Mesendoderm (in vitro differentiated cells): Measurements from ENCODE around the gene FGF5.
A peak's percentile ranks its signal among the peaks of the same experiment; 100 is the strongest.

Experiments
- DNase-seq: peaks from one replicate; pipeline ENCODE4 v3.0.0; 2013
- H2AK5ac ChIP-seq: 2 replicates; pipeline ENCODE4 v1.6.1; 2013; ENCODE audit warnings: low read length, inconsistent platforms
- H2BK120ac ChIP-seq: 2 replicates; pipeline ENCODE4 v1.6.1; 2013; ENCODE audit warnings: low read depth, mild to moderate bottlenecking, low read length, moderate library complexity, mixed read lengths
- H2BK15ac ChIP-seq: replicated peaks from 2 replicates; pipeline ENCODE4 v1.6.1; 2013; ENCODE audit warnings: low read depth, mild to moderate bottlenecking, moderate library complexity
- H2BK5ac ChIP-seq: 2 replicates; pipeline ENCODE4 v1.6.1; 2013; ENCODE audit warnings: low read length, inconsistent platforms
- H3K18ac ChIP-seq: 2 replicates; pipeline ENCODE4 v1.6.1; 2013; ENCODE audit warnings: mild to moderate bottlenecking, low read length, mixed read lengths
- H3K23ac ChIP-seq: one replicate; pipeline ENCODE4 v1.6.1; 2013; ENCODE audit warnings: low read length
- H3K27ac ChIP-seq: 2 replicates; pipeline ENCODE4 v1.5.1; 2013; ENCODE audit warnings: low read depth, mild to moderate bottlenecking, inconsistent platforms, low read length, moderate library complexity
- H3K27me3 ChIP-seq: 2 replicates; pipeline ENCODE4 v1.6.1; 2013; ENCODE audit warnings: low read length, control low read depth, mild to moderate bottlenecking, inconsistent platforms; ENCODE audit not compliant: insufficient read depth, poor library complexity
- H3K36me3 ChIP-seq: 2 replicates; pipeline ENCODE4 v1.6.1; 2013; ENCODE audit warnings: low read length, inconsistent platforms; ENCODE audit not compliant: control insufficient read depth, insufficient read depth
- H3K4ac ChIP-seq: one replicate; pipeline ENCODE4 v1.6.1; 2013; ENCODE audit warnings: low read depth, mild to moderate bottlenecking, low read length, moderate library complexity
- H3K4me1 ChIP-seq: 2 replicates; pipeline ENCODE4 v1.6.1; 2013; ENCODE audit warnings: low read depth, low read length, inconsistent platforms; ENCODE audit not compliant: control insufficient read depth
- H3K4me2 ChIP-seq: 2 replicates; pipeline ENCODE4 v1.6.1; 2013; ENCODE audit warnings: low read length
- H3K4me3 ChIP-seq: 2 replicates; pipeline ENCODE4 v1.5.1; 2013; ENCODE audit warnings: mild to moderate bottlenecking, low read length
- H3K56ac ChIP-seq: one replicate; pipeline ENCODE4 v1.6.1; 2013; ENCODE audit warnings: low read length
- H3K79me1 ChIP-seq: 2 replicates; pipeline ENCODE4 v1.6.1; 2013; ENCODE audit warnings: low read length, inconsistent platforms
- H3K79me2 ChIP-seq: 2 replicates; pipeline ENCODE4 v1.6.1; 2013; ENCODE audit warnings: mild to moderate bottlenecking, low read length; ENCODE audit not compliant: control insufficient read depth, insufficient read depth
- H3K9ac ChIP-seq: 2 replicates; pipeline ENCODE4 v1.6.1; 2013; ENCODE audit warnings: low read length, inconsistent platforms
- H4K5ac ChIP-seq: one replicate; pipeline ENCODE4 v1.6.1; 2013; ENCODE audit warnings: low read length
- H4K8ac ChIP-seq: one replicate; pipeline ENCODE4 v1.6.1; 2013; ENCODE audit warnings: low read depth, mild to moderate bottlenecking, control low read depth, low read length, moderate library complexity
- WGBS: extraction: QIAGEN DNeasy Blood & Tissue Kit; methylation state at CpG from one replicate; pipeline ENCODE4 v1.1.7; 2013; ENCODE audit warnings: low lambda C conversion rate, missing lambda C conversion rate; ENCODE audit not compliant: insufficient coverage; ENCODE audit errors: extremely low coverage; 5-methylcytosine and 5-hydroxymethylcytosine counted together

Gene FGF5

DNA sequence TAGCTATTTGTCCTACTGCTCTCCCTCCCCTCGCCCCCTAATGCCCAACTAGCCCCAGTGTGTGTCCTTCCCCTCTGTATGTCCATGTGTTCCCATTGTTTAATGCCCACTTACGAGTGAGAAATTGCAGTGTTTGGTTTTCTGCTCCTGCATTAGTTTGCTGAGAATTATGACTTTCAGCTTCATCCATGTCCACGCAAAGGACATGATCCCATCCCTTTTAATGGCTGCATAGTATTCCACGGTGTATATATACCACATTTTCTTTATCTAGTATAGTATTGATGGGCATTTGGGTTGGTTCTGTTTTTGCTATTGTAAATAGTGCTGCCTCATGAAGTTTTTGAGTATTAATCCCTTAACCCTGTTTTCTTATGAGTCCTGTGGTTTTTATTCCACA, 35.4 kb downstream of the FGF5 start:
- DNase-seq, result no peak
- Histone ChIP-seq H3K79me2 (no peaks in the 10 kb centered on the region), H3K56ac (no peak overlapping the region), H3K79me1 (no peaks in the 10 kb centered on the region), H3K23ac (no peak overlapping the region), H3K36me3 (no peaks in the 10 kb centered on the region), H3K27me3 (no peaks in the 10 kb centered on the region), H4K8ac (no peak overlapping the region), H3K27ac (no peak overlapping the region), H2BK15ac (no peak overlapping the region), H4K5ac (no peak overlapping the region), H3K9ac (no peak overlapping the region), H2BK5ac (no peak overlapping the region), H3K4ac (no peak overlapping the region), H3K4me1 (no peaks in the 10 kb centered on the region), H3K18ac (no peak overlapping the region), H2AK5ac (no peak overlapping the region), H2BK120ac (no peak overlapping the region), H3K4me3 (no peak overlapping the region), H3K4me2 (no peak overlapping the region)
- no CpG with 5 or more reads among the region's 4 CpGs for WGBS

DNA sequence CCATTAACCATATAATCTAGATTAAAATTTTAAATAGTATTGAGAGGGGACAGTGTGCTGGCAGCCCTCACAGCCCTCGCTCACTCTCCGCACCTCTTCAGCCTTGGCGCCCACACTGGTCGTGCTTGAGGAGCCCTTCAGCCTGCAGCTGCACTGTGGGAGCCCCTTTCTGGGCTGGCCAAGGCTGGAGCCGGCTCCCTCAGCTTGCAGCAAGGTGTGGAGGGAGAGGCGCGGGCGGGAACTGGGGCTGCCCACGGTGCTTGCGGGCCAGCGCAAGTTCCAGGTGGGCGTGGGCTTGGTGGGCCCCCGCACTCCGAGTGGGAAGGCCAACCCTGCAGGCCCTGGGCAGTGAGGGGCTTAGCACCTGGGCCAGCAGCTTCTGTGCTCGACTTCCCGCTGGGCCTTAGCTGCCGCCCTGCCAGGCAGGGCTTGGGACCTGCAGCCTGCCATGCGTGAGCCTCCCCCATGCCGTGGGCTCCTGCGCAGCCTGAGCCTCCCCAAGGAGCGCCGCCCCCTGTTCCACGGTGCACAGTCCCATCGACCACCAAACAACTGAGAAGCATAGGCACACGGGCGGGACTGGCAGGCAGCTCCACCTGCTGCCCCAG, 36.3 kb downstream of the FGF5 start:
- Histone ChIP-seq H3K9ac (no peak overlapping the region), H3K4ac (no peak overlapping the region), H4K5ac (no peak overlapping the region), H3K23ac (no peak overlapping the region), H4K8ac (no peak overlapping the region), H3K4me3 (no peak overlapping the region), H3K18ac (no peak overlapping the region), H2AK5ac (no peak overlapping the region), H3K4me1 (peaks cover 3% of the 10 kb centered on the region), H3K4me2 (no peak overlapping the region), H3K79me1 (no peaks in the 10 kb centered on the region), H3K27me3 (no peaks in the 10 kb centered on the region), H2BK120ac (no peak overlapping the region), H3K56ac (no peak overlapping the region), H2BK15ac (no peak overlapping the region), H3K79me2 (no peaks in the 10 kb centered on the region), H3K36me3 (no peaks in the 10 kb centered on the region), H3K27ac (no peak overlapping the region), H2BK5ac (no peak overlapping the region)
- no peak for DNase-seq
- no CpG with 5 or more reads among the region's 26 CpGs for WGBS

DNA sequence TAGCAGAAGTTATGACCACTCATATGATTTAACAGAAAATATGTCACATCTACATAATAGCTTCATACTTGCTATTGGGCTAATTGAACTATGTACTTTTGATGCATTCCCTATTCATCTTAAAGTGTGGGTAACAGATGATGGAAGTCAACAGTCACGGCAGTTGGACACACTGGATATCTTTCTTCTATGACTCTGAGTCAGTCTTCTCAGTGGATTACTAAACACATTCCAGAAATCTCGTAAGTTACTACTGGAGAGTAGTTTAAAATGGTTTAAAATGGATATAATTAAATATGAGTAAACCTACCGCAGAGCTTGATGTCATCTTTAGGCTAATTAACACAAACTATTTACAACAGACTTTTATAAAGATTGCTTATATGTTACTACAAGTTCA, 39.0 kb downstream of the FGF5 start:
- Histone ChIP-seq H2BK5ac (no peak overlapping the region), H4K5ac (no peak overlapping the region), H3K4me1 (peaks cover 9% of the 10 kb centered on the region), H3K23ac (no peak overlapping the region), H3K4ac (no peak overlapping the region), H3K4me2 (no peak overlapping the region), H3K27ac (no peak overlapping the region), H3K79me2 (no peaks in the 10 kb centered on the region), H2BK120ac (no peak overlapping the region), H3K79me1 (no peaks in the 10 kb centered on the region), H3K36me3 (no peaks in the 10 kb centered on the region), H3K18ac (no peak overlapping the region), H4K8ac (no peak overlapping the region), H3K4me3 (no peak overlapping the region), H3K27me3 (no peaks in the 10 kb centered on the region), H3K56ac (no peak overlapping the region), H3K9ac (no peak overlapping the region), H2AK5ac (no peak overlapping the region), H2BK15ac (no peak overlapping the region)
- WGBS, result no CpG with 5 or more reads among the region's 3 CpGs
- DNase-seq, result no peak

DNA sequence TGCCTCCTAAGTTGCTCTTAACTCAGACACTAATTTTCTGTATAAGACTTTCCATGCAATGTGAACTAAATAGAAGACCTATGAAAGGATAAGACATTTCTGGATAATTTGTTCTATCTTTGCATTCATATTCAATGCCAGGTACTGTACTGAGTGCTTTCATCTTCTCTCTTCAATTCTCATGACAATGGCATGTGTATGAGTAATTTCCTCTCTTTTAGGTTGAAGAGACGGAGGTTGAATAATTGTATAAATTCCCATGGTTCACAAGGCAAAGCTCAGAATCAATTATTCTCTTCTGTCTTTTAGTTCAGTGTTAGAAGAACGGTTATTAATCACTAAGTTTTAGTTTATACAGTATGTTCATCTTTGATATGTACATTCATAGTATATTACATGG, 39.8 kb downstream of the FGF5 start:
- H2AK5ac ChIP-seq, result no peak overlapping the region
- no peaks in the 10 kb centered on the region for H3K27me3 ChIP-seq
- H3K79me1 ChIP-seq, result no peaks in the 10 kb centered on the region
- H4K5ac ChIP-seq, result no peak overlapping the region
- H4K8ac ChIP-seq, result no peak overlapping the region
- no peak overlapping the region for H3K9ac ChIP-seq
- H3K56ac ChIP-seq, result no peak overlapping the region
- no peaks in the 10 kb centered on the region for H3K36me3 ChIP-seq
- no peaks in the 10 kb centered on the region for H3K79me2 ChIP-seq
- H3K23ac ChIP-seq, result no peak overlapping the region
- no peak overlapping the region for H2BK5ac ChIP-seq
- no CpG with 5 or more reads among the region's 2 CpGs for WGBS
- no peak overlapping the region for H3K27ac ChIP-seq
- H3K4me1 ChIP-seq, result peaks cover 9% of the 10 kb centered on the region
- no peak overlapping the region for H2BK120ac ChIP-seq
- H3K4me3 ChIP-seq, result no peak overlapping the region
- H3K18ac ChIP-seq, result no peak overlapping the region
- no peak overlapping the region for H3K4me2 ChIP-seq
- DNase-seq, result no peak
- H2BK15ac ChIP-seq, result no peak overlapping the region
- no peak overlapping the region for H3K4ac ChIP-seq

DNA sequence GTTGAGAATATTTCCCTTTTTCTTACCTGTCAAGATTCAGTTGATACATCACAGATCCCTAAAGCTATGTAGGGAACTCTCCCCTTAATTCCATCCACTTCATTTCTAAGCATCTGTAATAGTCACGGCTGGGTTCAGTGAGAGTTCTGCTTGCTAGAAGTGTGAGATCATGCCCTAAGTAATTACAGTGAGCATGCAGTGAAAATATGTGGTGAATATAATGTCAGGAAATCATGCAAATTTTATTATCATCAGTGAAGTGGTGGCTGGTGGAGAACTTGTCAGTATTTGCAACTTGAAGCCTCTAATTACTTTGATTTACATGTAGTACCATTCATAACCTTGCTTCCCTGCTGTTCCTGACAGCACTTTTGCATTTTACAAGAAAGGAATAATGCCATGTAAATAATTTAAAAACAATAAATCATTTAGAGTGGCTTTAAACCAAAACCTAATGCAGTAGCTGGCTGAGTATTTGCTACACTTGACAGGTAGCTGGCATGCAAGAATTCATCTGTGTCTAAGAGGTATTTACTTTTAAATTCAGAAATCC, 40.8 kb downstream of the FGF5 start:
- H4K8ac ChIP-seq, result no peak overlapping the region
- no peak overlapping the region for H4K5ac ChIP-seq
- H3K9ac ChIP-seq, result no peak overlapping the region
- no peaks in the 10 kb centered on the region for H3K36me3 ChIP-seq
- H3K79me1 ChIP-seq, result no peaks in the 10 kb centered on the region
- no peak overlapping the region for H2BK15ac ChIP-seq
- H3K56ac ChIP-seq, result no peak overlapping the region
- H3K18ac ChIP-seq, result no peak overlapping the region
- H3K4ac ChIP-seq, result no peak overlapping the region
- no peaks in the 10 kb centered on the region for H3K79me2 ChIP-seq
- no peak overlapping the region for H2AK5ac ChIP-seq
- WGBS, result no CpG with 5 or more reads among the region's 1 CpG
- H3K4me3 ChIP-seq, result no peak overlapping the region
- H3K23ac ChIP-seq, result no peak overlapping the region
- H3K27me3 ChIP-seq, result no peaks in the 10 kb centered on the region
- peak; percentile 27 for DNase-seq
- no peak overlapping the region for H2BK120ac ChIP-seq
- H2BK5ac ChIP-seq, result no peak overlapping the region
- H3K4me2 ChIP-seq, result no peak overlapping the region
- no peak overlapping the region for H3K27ac ChIP-seq
- H3K4me1 ChIP-seq, result peaks cover 9% of the 10 kb centered on the region
